H1 (cell line): ENCODE results near the gene WDR45. TPM values are rescaled to one million over a fixed set of nuclear protein-coding genes. Genes with fewer than 3 reads are reported as not detected.

Experiments
- CTCF ChIA-PET: fragments of 300-600 bp; sonication (Branson Sonifier 250); formaldehyde crosslinking; loops from one replicate; lab custom pipeline; 2021; ENCODE audit not compliant: partially characterized antibody; lab: Charles Lee
- POLR2A ChIA-PET: fragments of 300-600 bp; sonication (Branson Sonifier 250); formaldehyde crosslinking; loops from one replicate; lab custom pipeline; 2021; ENCODE audit warnings: inconsistent platforms; ENCODE audit not compliant: partially characterized antibody; lab: Charles Lee
- DNase-seq, 2 experiments: peaks; one replicate each; pipeline versions ENCODE4 v3.0.0 to v3.0.0-alpha.2; 2010 to 2022; ENCODE audit warnings: low spot score in 2 of 2, low read depth in 1 of 2, mixed read lengths in 1 of 2
- FAIRE-seq: peaks from 2 replicates; lab custom pipeline; 2011; peaks lifted over from hg19 to GRCh38; lab: Jason Lieb, UNC
- H2AFZ ChIP-seq: 2 replicates; pipeline ENCODE4 v1.8.1; 2012; ENCODE audit warnings: low read length, inconsistent platforms
- H2AK5ac ChIP-seq: 2 replicates; pipeline ENCODE4 v1.6.1; 2013; ENCODE audit warnings: low read depth, low read length
- H2BK120ac ChIP-seq: replicated peaks from 2 replicates; pipeline ENCODE3; 2013; ENCODE audit warnings: low read depth, low read length, inconsistent platforms
- H2BK12ac ChIP-seq: 2 replicates; pipeline ENCODE4 v1.6.1; 2013; ENCODE audit warnings: low read depth, low read length
- H2BK15ac ChIP-seq: 2 replicates; pipeline ENCODE4 v1.6.1; 2013; ENCODE audit warnings: low read length
- H2BK20ac ChIP-seq: 2 replicates; pipeline ENCODE4 v1.6.1; 2013; ENCODE audit warnings: low read length
- H2BK5ac ChIP-seq: 2 replicates; pipeline ENCODE4 v1.6.1; 2013; ENCODE audit warnings: low read depth, low read length
- H3K14ac ChIP-seq: 2 replicates; pipeline ENCODE4 v1.6.1; 2013; ENCODE audit warnings: inconsistent platforms; ENCODE audit not compliant: insufficient read length
- H3K18ac ChIP-seq: 2 replicates; pipeline ENCODE4 v1.6.1; 2013; ENCODE audit warnings: low read length; ENCODE audit errors: extremely low read depth
- H3K23ac ChIP-seq: 2 replicates; pipeline ENCODE4 v1.6.1; 2013; ENCODE audit warnings: inconsistent platforms; ENCODE audit not compliant: insufficient read length
- H3K23me2 ChIP-seq: 2 replicates; pipeline ENCODE4 v1.6.1; 2013; ENCODE audit warnings: low read depth, low read length
- H3K27ac ChIP-seq: 2 replicates; pipeline ENCODE4 v1.6.1; 2011; ENCODE audit warnings: low read depth, low read length, inconsistent platforms
- H3K27me3 ChIP-seq, 4 experiments: replicated peaks in 1 of 4; 1 replicate in 1 of 4; 2 replicates in 3 of 4; pipeline versions ENCODE4 v1.6.1 to v1.8.1; 2011 to 2013; ENCODE audit warnings: low read length in 3 of 4, mild to moderate bottlenecking in 3 of 4, inconsistent platforms in 2 of 4, mixed read lengths in 2 of 4, moderate library complexity in 1 of 4; ENCODE audit not compliant: control insufficient read depth in 3 of 4, insufficient read depth in 3 of 4; ENCODE audit errors: extremely low read depth in 1 of 4
- H3K36me3 ChIP-seq, 4 experiments: 2 replicates each; pipeline versions ENCODE4 v1.6.1 to v1.8.1; 2011 to 2013; ENCODE audit warnings: mild to moderate bottlenecking in 4 of 4, low read length in 3 of 4, moderate library complexity in 2 of 4, control low read depth in 1 of 4, inconsistent platforms in 1 of 4; ENCODE audit not compliant: insufficient read depth in 4 of 4, control insufficient read depth in 2 of 4
- H3K4ac ChIP-seq: replicated peaks from 2 replicates; pipeline ENCODE3; 2013; ENCODE audit warnings: low read length, low read depth, mixed read lengths, inconsistent platforms; ENCODE audit not compliant: insufficient read length
- H3K4me1 ChIP-seq, 4 experiments: replicated peaks in 1 of 4; 1 replicate in 1 of 4; 2 replicates in 3 of 4; pipeline versions ENCODE4 v1.6.1 to v1.8.1; 2011 to 2013; ENCODE audit warnings: low read length in 3 of 4, inconsistent platforms in 2 of 4, mixed read lengths in 1 of 4; ENCODE audit not compliant: insufficient read depth in 4 of 4, control insufficient read depth in 3 of 4
- H3K4me2 ChIP-seq, 2 experiments: 2 replicates each; pipeline versions ENCODE4 v1.6.1 to v1.8.1; 2011 to 2013; ENCODE audit warnings: low read depth in 2 of 2, low read length in 2 of 2, control low read depth in 1 of 2, inconsistent platforms in 1 of 2, mild to moderate bottlenecking in 1 of 2; ENCODE audit not compliant: insufficient read depth in 1 of 2
- H3K4me3 ChIP-seq, 4 experiments: fragments of 200-600, 300-600 bp in 1 of 4; sonication (generic), shearing (Covaris generic), sonication (Bioruptor Twin) in 1 of 4; 2 replicates each; pipeline versions ENCODE4 v1.5.1 to v1.8.1; 2011 to 2016; ENCODE audit warnings: low read length in 4 of 4, low read depth in 3 of 4, control low read depth in 2 of 4, inconsistent platforms in 2 of 4, mild to moderate bottlenecking in 2 of 4, mixed read lengths in 1 of 4, moderate library complexity in 1 of 4; ENCODE audit not compliant: insufficient read depth in 2 of 4; ENCODE audit errors: extremely low read depth in 1 of 4
- H3K56ac ChIP-seq: replicated peaks from 2 replicates; pipeline ENCODE3; 2013; ENCODE audit warnings: low read depth, mild to moderate bottlenecking, mixed read lengths, low read length, inconsistent platforms; ENCODE audit not compliant: insufficient read length
- H3K79me1 ChIP-seq: 2 replicates; pipeline ENCODE4 v1.6.1; 2013; ENCODE audit warnings: low read depth, low read length, control low read depth
- H3K79me2 ChIP-seq, 2 experiments: 2 replicates each; pipeline versions ENCODE4 v1.6.1 to v1.8.1; 2012 to 2013; ENCODE audit warnings: low read length in 2 of 2, mild to moderate bottlenecking in 2 of 2, inconsistent platforms in 1 of 2; ENCODE audit not compliant: insufficient read depth in 2 of 2, control insufficient read depth in 1 of 2
- H3K9ac ChIP-seq, 4 experiments: replicated peaks in 1 of 4; 1 replicate in 1 of 4; 2 replicates in 3 of 4; pipeline versions ENCODE4 v1.6.1 to v1.8.1; 2011 to 2013; ENCODE audit warnings: low read depth in 3 of 4, low read length in 3 of 4, control low read depth in 2 of 4, mild to moderate bottlenecking in 2 of 4, moderate library complexity in 2 of 4, inconsistent platforms in 1 of 4; ENCODE audit errors: extremely low read depth in 1 of 4
- H3K9me3 ChIP-seq, 2 experiments: 2 replicates each; pipeline versions ENCODE4 v1.6.1 to v1.8.1; 2012 to 2013; ENCODE audit warnings: mild to moderate bottlenecking in 2 of 2, moderate library complexity in 2 of 2, control low read depth in 1 of 2, inconsistent platforms in 1 of 2, low read depth in 1 of 2, low read length in 1 of 2, mixed read lengths in 1 of 2; ENCODE audit not compliant: insufficient read depth in 2 of 2
- H4K20me1 ChIP-seq, 2 experiments: replicated peaks in 1 of 2; 2 replicates each; pipeline versions ENCODE3 to v1.8.1; 2011 to 2013; ENCODE audit warnings: inconsistent platforms in 2 of 2, low read length in 2 of 2, mild to moderate bottlenecking in 1 of 2; ENCODE audit not compliant: insufficient read depth in 2 of 2, control insufficient read depth in 1 of 2
- H4K5ac ChIP-seq: 2 replicates; pipeline ENCODE4 v1.6.1; 2013; ENCODE audit warnings: low read length, low read depth, mixed read lengths, inconsistent platforms; ENCODE audit not compliant: insufficient read length
- H4K8ac ChIP-seq: 2 replicates; pipeline ENCODE4 v1.8.0; 2013; ENCODE audit warnings: mild to moderate bottlenecking, moderate library complexity, low read length, inconsistent platforms; ENCODE audit not compliant: insufficient read depth; ENCODE audit errors: extremely low read depth
- H4K91ac ChIP-seq: replicated peaks from 2 replicates; pipeline ENCODE3; 2013; ENCODE audit warnings: low read length, mixed read lengths, inconsistent platforms; ENCODE audit not compliant: insufficient read length
- CHD1 ChIP-seq: IDR thresholded peaks from 2 replicates; pipeline ENCODE4 v1.6.1; 2012; ENCODE audit warnings: low read depth, low read length, improper control_type of control experiment
- FOSL1 ChIP-seq: IDR thresholded peaks from 2 replicates; pipeline ENCODE4 v1.6.1; 2011; ENCODE audit warnings: mild to moderate bottlenecking, low read depth, low read length, moderate library complexity; ENCODE audit not compliant: insufficient read depth
- GABPA ChIP-seq: IDR thresholded peaks from 2 replicates; pipeline ENCODE4 v1.6.1; 2011; ENCODE audit warnings: mild to moderate bottlenecking, low read length, moderate library complexity, borderline replicate concordance; ENCODE audit not compliant: insufficient read depth
- TCF12 ChIP-seq: IDR thresholded peaks from 2 replicates; pipeline ENCODE4 v1.6.1; 2011; ENCODE audit warnings: low read depth, mild to moderate bottlenecking, low read length
- WGBS, 2 experiments: shearing (Covaris generic) in 1 of 2; methylation state at CpG; one replicate each; pipeline versions ENCODE4 v1.1.6 to v1.1.7; 2013 to 2015; ENCODE audit warnings: low lambda C conversion rate in 2 of 2, mixed read lengths in 2 of 2, inconsistent platforms in 1 of 2, low coverage in 1 of 2, missing lambda C conversion rate in 1 of 2; ENCODE audit not compliant: insufficient replicate concordance in 2 of 2, insufficient coverage in 1 of 2, insufficient read length in 1 of 2; ENCODE audit errors: extremely low coverage in 1 of 2, missing lambda C conversion rate in 1 of 2; 5-methylcytosine and 5-hydroxymethylcytosine counted together
- polyA plus RNA-seq, 7 experiments: library from polyadenylated mRNA; depleted of rRNA in 3 of 7; stranded (reverse) in 5 of 7; unstranded in 2 of 7; fragments of >200 nt in 5 of 7; fragments of 200-250 nt in 2 of 7; gene quantifications; 1 replicate in 5 of 7; 2 replicates in 1 of 7; 4 replicates in 1 of 7; pipeline versions ENCODE4 v1.2.1 to v1.2.3, GENCODE V29; 2011 to 2013; ENCODE audit warnings: missing spikeins in 2 of 7, mixed read lengths in 2 of 7
- total RNA-seq: library from RNA; stranded (reverse); fragmentation: NEBNext Ultra II Directional; extraction: Animal tissue kit (Norgen Biotek cat#: 25700); gene quantifications from 2 replicates; pipeline ENCODE4 v1.2.1, GENCODE V29; 2021

Gene WDR45
- total and polyA plus RNA-seq, 2 of the 8 experiments (the other 6 are each of a cell fraction or from before 2014, with no cell fraction given) = 27.9 to 49.7 TPM

DNA sequence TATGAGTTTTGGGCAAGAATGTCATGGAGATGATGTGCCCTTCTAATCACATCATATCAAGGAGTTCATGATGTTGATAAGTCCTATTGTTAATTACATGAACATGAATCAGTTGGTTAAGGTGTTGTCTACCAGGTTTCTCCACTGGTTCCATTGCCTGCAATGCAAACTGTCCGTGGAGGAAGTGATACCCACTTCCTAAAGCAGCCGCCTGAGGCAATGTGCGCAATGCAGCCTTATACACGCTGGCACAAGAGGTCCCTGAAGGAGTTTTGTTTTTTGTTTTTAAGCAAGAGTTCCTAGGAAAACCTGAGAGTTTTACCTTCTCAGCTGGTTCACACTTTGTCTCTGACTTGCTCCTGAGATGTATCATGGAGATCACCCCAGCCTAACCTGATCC is 49.7 kb upstream of the WDR45 start:
- H3K79me1 ChIP-seq = no peaks in the 10 kb centered on the region
- no peak overlapping the region for H2BK12ac ChIP-seq
- no peaks in the 10 kb centered on the region for H3K27me3 ChIP-seq
- H3K18ac ChIP-seq = no peak overlapping the region
- H4K20me1 ChIP-seq = no peaks in the 10 kb centered on the region
- ChIA-PET POLR2A (no interaction called here), CTCF (interaction anchor here (0.7 to 1.1 kb wide), 2 partner anchors 13 to 63 kb away, joined by 4 to 6 read pairs; no protein-coding TSS in a partner anchor)
- H2BK120ac ChIP-seq = no peak overlapping the region
- FAIRE-seq (no peak), DNase-seq (no peak)
- no peak overlapping the region for H4K8ac ChIP-seq
- no peaks in the 10 kb centered on the region for H3K9me3 ChIP-seq
- H2BK5ac ChIP-seq = no peak overlapping the region
- no peak overlapping the region for H3K23ac ChIP-seq
- no peak overlapping the region for H2AK5ac ChIP-seq
- no peak overlapping the region for H2AFZ ChIP-seq
- WGBS, 2 experiments = 97% methylated on average over 4 of the region's 4 CpGs; no CpG with 5 or more reads in 1 of the 2 experiments
- no peak overlapping the region for H3K14ac ChIP-seq
- H4K5ac ChIP-seq = no peak overlapping the region
- H3K4me3 ChIP-seq = no peak overlapping the region
- H3K79me2 ChIP-seq = no peaks in the 10 kb centered on the region
- no peak overlapping the region for H4K91ac ChIP-seq
- H3K36me3 ChIP-seq = no peaks in the 10 kb centered on the region
- H3K23me2 ChIP-seq = no peaks in the 10 kb centered on the region
- H3K4me1 ChIP-seq = no peaks in the 10 kb centered on the region
- H2BK15ac ChIP-seq = no peak overlapping the region
- H2BK20ac ChIP-seq = no peak overlapping the region
- no peak overlapping the region for H3K4ac ChIP-seq
- H3K27ac ChIP-seq = no peak overlapping the region
- no peak overlapping the region for H3K9ac ChIP-seq
- no peak overlapping the region for H3K56ac ChIP-seq
- H3K4me2 ChIP-seq = no peak overlapping the region
- TF ChIP-seq GABPA = no peak
- no peak for TF ChIP-seq FOSL1
- TF ChIP-seq CHD1 = no peak
- no peak for TF ChIP-seq TCF12
